ENCODE results near the gene KCTD10.
A peak's percentile ranks its signal among the peaks of the same experiment; 100 is the strongest.

KCTD10 gene

DNA sequence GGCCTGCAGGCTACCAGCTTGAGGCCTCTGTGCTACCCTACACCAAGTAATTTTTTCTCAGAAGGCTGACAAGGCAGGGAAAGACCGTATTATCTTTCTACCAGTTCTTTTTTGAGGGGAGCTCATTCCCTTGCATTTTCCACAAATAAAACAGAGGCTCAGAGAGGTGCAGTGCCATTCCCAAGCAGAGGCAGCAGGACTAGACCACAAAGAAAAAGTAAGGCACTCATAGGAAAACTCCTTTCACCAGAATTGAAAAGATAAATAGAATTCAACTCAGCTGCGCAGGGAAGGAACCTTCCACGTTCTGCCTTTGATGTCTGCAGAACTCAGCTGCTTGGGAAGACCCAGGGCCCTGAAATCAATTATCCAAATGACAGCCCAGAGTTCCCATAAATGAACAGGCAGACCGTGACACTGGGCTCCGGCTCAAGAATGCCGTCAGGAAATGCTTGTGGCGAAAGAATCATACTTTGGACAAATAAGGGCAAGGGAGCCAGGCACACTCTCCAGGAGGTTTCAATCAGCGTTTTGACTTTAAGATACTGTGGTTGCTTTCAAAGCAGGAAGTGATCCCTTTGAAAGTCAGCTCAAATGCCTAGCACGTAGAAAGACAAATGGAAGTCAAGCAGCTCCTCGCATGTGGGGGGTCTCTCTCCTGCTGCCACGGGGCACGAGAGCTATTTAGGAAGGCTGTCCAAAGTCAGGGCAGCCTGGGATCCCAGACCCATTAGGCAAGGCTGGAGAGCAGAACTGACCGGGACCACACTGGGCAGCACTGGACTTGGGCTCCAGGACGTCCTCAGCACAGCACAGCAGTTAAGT is 14.0 kb downstream of the KCTD10 start:
- peak overlapping the region; percentile 98 for H3K27ac ChIP-seq

GRCh38 chr12:109461846-109462756 is 15.0 kb downstream of the KCTD10 start:
- in situ Hi-C loops (cut with HindIII; ENCODE audit: low pct_ligation_motif_present, low sequenced_read_pairs), result no loop called here
- no peak for TF ChIP-seq CTCF (IDR thresholded peaks at IDR 0.05; ENCODE audit: low read depth, low read length, missing control alignments)
- peak overlapping the region; percentile 29 for H3K4me3 ChIP-seq (ENCODE audit: low read depth, low read length)
- H3K27me3 ChIP-seq (replicated peaks), result no peaks in the 10 kb centered on the region
- DNase-seq, result peak; percentile 94
- H3K27ac ChIP-seq, result peak overlapping the region; percentile 98
- peaks cover 24% of the 10 kb centered on the region for H3K36me3 ChIP-seq (replicated peaks)

More for the DNA sequence above, 14.0 kb downstream of the KCTD10 start:
- Histone ChIP-seq H3K36me3 (replicated peaks) (peaks cover 22% of the 10 kb centered on the region), H3K27me3 (replicated peaks) (no peaks in the 10 kb centered on the region), H3K4me3 (ENCODE audit: low read depth, low read length) (peak overlapping the region; percentile 34)
- no peak for TF ChIP-seq CTCF (IDR thresholded peaks at IDR 0.05; ENCODE audit: low read depth, low read length, missing control alignments)
- in situ Hi-C loops (cut with HindIII; ENCODE audit: low pct_ligation_motif_present, low sequenced_read_pairs), result no loop called here
- peak; percentile 94 for DNase-seq

DNA sequence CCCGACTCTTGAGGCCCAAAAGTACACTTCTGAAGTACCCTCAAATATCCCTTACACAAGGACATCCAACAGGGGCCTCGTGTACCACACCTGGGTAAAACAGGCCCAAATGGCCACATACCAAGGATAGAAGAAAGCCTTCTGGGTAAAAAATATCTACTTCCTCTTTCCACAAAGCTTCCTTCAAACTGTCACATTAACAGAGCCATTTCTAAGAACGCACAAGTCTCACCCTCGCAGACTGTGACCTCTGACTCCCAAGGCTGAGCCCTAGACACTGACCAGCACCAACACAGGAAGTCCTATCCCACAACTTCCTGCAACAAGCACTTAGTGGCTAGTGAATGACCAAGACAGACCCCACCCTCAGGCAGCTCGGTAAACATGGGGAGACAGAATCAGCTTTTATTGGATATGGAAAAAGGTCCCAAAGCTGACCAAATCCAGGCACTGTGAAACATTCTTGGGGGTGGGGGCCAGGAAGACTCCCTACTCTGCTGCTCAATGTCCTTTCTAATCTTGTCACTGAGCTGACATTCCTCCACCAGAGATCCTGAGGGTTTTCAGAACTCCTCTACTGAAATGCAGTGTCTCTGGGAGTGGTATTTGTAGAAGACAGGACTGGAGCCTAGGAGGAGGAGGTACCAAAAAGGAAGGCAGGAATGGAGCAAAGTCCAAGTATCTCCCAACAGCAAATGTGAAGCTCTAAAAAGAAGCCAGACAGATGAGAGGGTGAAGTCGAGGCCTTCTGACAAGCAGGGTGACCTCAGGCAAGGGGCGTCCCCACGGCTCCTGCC is 15.9 kb downstream of the KCTD10 start:
- in situ Hi-C loops (cut with HindIII; ENCODE audit: low pct_ligation_motif_present, low sequenced_read_pairs), result no loop called here
- peaks cover 30% of the 10 kb centered on the region for H3K36me3 ChIP-seq (replicated peaks)
- H3K27ac ChIP-seq, result peak overlapping the region; percentile 98

GRCh38 chr12:109460538-109460937 is 16.6 kb downstream of the KCTD10 start:
- TF ChIP-seq CTCF (IDR thresholded peaks at IDR 0.05; ENCODE audit: low read depth, low read length, missing control alignments), result no peak
- in situ Hi-C loops (cut with HindIII; ENCODE audit: low pct_ligation_motif_present, low sequenced_read_pairs), result no loop called here
- Histone ChIP-seq H3K36me3 (replicated peaks) (peaks cover 37% of the 10 kb centered on the region), H3K27me3 (replicated peaks) (no peaks in the 10 kb centered on the region), H3K27ac (peak overlapping the region; percentile 98), H3K4me3 (ENCODE audit: low read depth, low read length) (no peak overlapping the region)
- no peak for DNase-seq

More for the DNA sequence above, 15.9 kb downstream of the KCTD10 start:
- Histone ChIP-seq H3K27me3 (replicated peaks) (no peaks in the 10 kb centered on the region), H3K4me3 (ENCODE audit: low read depth, low read length) (no peak overlapping the region)
- TF ChIP-seq CTCF (IDR thresholded peaks at IDR 0.05; ENCODE audit: low read depth, low read length, missing control alignments), result no peak
- DNase-seq, result peak; percentile 36

GRCh38 chr12:109459247-109459646 is 17.9 kb downstream of the KCTD10 start:
- DNase-seq, result peak; percentile 20
- Histone ChIP-seq H3K27me3 (replicated peaks) (no peaks in the 10 kb centered on the region), H3K4me3 (ENCODE audit: low read depth, low read length) (no peak overlapping the region), H3K36me3 (replicated peaks) (peaks cover 49% of the 10 kb centered on the region), H3K27ac (peak overlapping the region; percentile 94)
- TF ChIP-seq CTCF (IDR thresholded peaks at IDR 0.05; ENCODE audit: low read depth, low read length, missing control alignments), result no peak
- in situ Hi-C loops (cut with HindIII; ENCODE audit: low pct_ligation_motif_present, low sequenced_read_pairs), result no loop called here

Data from brain microvascular endothelial cell (primary cell).